HG02798 (cell line): ENCODE measurements around the gene GGTA1.
"Not testable (repeated sequence)": the region's sequence is repeated elsewhere in the genome, so short reads cannot be mapped to it uniquely, and the experiment has no call there.

Experiments
- ATAC-seq: cut with Tn5 transposase; IDR thresholded peaks from one replicate; pipeline ENCODE4 v1.9.1; 2021; ENCODE audit warnings: mild to moderate bottlenecking; ENCODE audit not compliant: unreplicated experiment, poor library complexity

Gene GGTA1

GRCh38 chr9:121463026-121463807 lies 36.4 kb downstream of the GGTA1 start:
- ATAC-seq, result no peak

- no peak for ATAC-seq
Measured at GRCh38 chr9:121459513-121459912, 40.1 kb downstream of the GGTA1 start.

GRCh38 chr9:121458449-121458848 lies 41.2 kb downstream of the GGTA1 start:
- not testable (repeated sequence) for ATAC-seq

- ATAC-seq, result no peak
Measured at GRCh38 chr9:121455527-121456239, 44.0 kb downstream of the GGTA1 start.

GRCh38 chr9:121454972-121455371 lies 44.7 kb downstream of the GGTA1 start:
- no peak for ATAC-seq

GRCh38 chr9:121453232-121453892 lies 46.3 kb downstream of the GGTA1 start:
- ATAC-seq, result no peak

- no peak for ATAC-seq
Measured at GRCh38 chr9:121452085-121452484, 47.6 kb downstream of the GGTA1 start.

GRCh38 chr9:121451586-121451985 lies 48.1 kb downstream of the GGTA1 start:
- ATAC-seq, result no peak

GRCh38 chr9:121450241-121450640 lies 49.4 kb downstream of the GGTA1 start:
- ATAC-seq, result no peak

- no peak for ATAC-seq
Measured at GRCh38 chr9:121449786-121450185, 49.9 kb downstream of the GGTA1 start.

GRCh38 chr9:121447321-121447834 lies 52.3 kb downstream of the GGTA1 start:
- ATAC-seq, result no peak

- no peak for ATAC-seq
Measured at GRCh38 chr9:121445986-121446385, 53.7 kb downstream of the GGTA1 start.

GRCh38 chr9:121443981-121444380 lies 55.7 kb downstream of the GGTA1 start:
- ATAC-seq, result no peak

GRCh38 chr9:121441165-121441564 lies 58.5 kb downstream of the GGTA1 start:
- no peak for ATAC-seq

GRCh38 chr9:121439711-121440664 lies 59.7 kb downstream of the GGTA1 start:
- no peak for ATAC-seq

- ATAC-seq, result no peak
Measured at GRCh38 chr9:121439016-121439415, 60.6 kb downstream of the GGTA1 start.

- ATAC-seq, result no peak
Measured at GRCh38 chr9:121437891-121438290, 61.8 kb downstream of the GGTA1 start.

- not testable (repeated sequence) for ATAC-seq
Measured at GRCh38 chr9:121437046-121437445, 62.6 kb downstream of the GGTA1 start.

- no peak for ATAC-seq
Measured at GRCh38 chr9:121434969-121435368, 64.7 kb downstream of the GGTA1 start.

GRCh38 chr9:121427899-121428298 lies 71.7 kb downstream of the GGTA1 start:
- ATAC-seq, result no peak
